Astrocyte (in vitro differentiated cells and primary cell): ENCODE results near the gene TEPSIN. TPM values are rescaled to one million over a fixed set of nuclear protein-coding genes. Genes with fewer than 3 reads are reported as not detected.
A peak's percentile ranks its signal among the peaks of the same experiment; 100 is the strongest.

ENCODE experiments used
- DNase-seq: peaks from one replicate; pipeline ENCODE4 v3.0.0-alpha.2; 2010; ENCODE audit warnings: low read depth
- FAIRE-seq: peaks from 2 replicates; lab custom pipeline; 2011; peaks lifted over from hg19 to GRCh38; lab: Jason Lieb, UNC
- H2AFZ ChIP-seq: 2 replicates; pipeline ENCODE4 v1.6.0; 2012; ENCODE audit warnings: low read depth, low read length, inconsistent platforms
- H3K27ac ChIP-seq: 2 replicates; pipeline ENCODE4 v1.5.1; 2011; ENCODE audit warnings: low read depth, low read length, inconsistent platforms
- H3K27me3 ChIP-seq: 2 replicates; pipeline ENCODE4 v1.6.0; 2011; ENCODE audit warnings: low read length, inconsistent platforms; ENCODE audit not compliant: insufficient read depth
- H3K36me3 ChIP-seq: 2 replicates; pipeline ENCODE4 v1.5.1; 2011; ENCODE audit warnings: low read length, inconsistent platforms; ENCODE audit not compliant: insufficient read depth
- H3K4me1 ChIP-seq: 2 replicates; pipeline ENCODE4 v1.5.1; 2011; ENCODE audit warnings: low read length, inconsistent platforms; ENCODE audit not compliant: insufficient read depth
- H3K4me2 ChIP-seq: 2 replicates; pipeline ENCODE4 v1.6.0; 2012; ENCODE audit warnings: low read length, inconsistent platforms
- H3K4me3 ChIP-seq: 2 replicates; pipeline ENCODE4 v1.5.1; 2011; ENCODE audit warnings: low read depth, mild to moderate bottlenecking, low read length, inconsistent platforms; ENCODE audit not compliant: insufficient read depth
- H3K79me2 ChIP-seq: 2 replicates; pipeline ENCODE4 v1.6.0; 2012; ENCODE audit warnings: mild to moderate bottlenecking, low read length, inconsistent platforms; ENCODE audit not compliant: insufficient read depth
- H3K9ac ChIP-seq: 2 replicates; pipeline ENCODE4 v1.6.0; 2012; ENCODE audit warnings: mild to moderate bottlenecking, low read length, inconsistent platforms
- H3K9me3 ChIP-seq: 2 replicates; pipeline ENCODE4 v1.5.1; 2012; ENCODE audit warnings: low read depth, mild to moderate bottlenecking, low read length, inconsistent platforms; ENCODE audit not compliant: insufficient read depth
- H4K20me1 ChIP-seq: 2 replicates; pipeline ENCODE4 v1.6.0; 2012; ENCODE audit warnings: low read length, inconsistent platforms; ENCODE audit not compliant: insufficient read depth
- H3K27ac Mint-ChIP-seq: one replicate; pipeline ENCODE4 v1.8.0; 2021; ENCODE audit warnings: mild to moderate bottlenecking, mixed read lengths; ENCODE audit not compliant: unreplicated experiment
- H3K27me3 Mint-ChIP-seq: one replicate; pipeline ENCODE4 v1.8.0; 2021; ENCODE audit warnings: low read depth, mixed read lengths; ENCODE audit not compliant: unreplicated experiment
- H3K36me3 Mint-ChIP-seq: one replicate; pipeline ENCODE4 v1.8.0; 2021; ENCODE audit warnings: low read depth, mixed read lengths; ENCODE audit not compliant: unreplicated experiment
- H3K4me1 Mint-ChIP-seq: one replicate; pipeline ENCODE4 v1.8.0; 2021; ENCODE audit warnings: low read depth, mixed read lengths; ENCODE audit not compliant: unreplicated experiment
- H3K4me3 Mint-ChIP-seq: one replicate; pipeline ENCODE4 v1.8.0; 2021; ENCODE audit warnings: mild to moderate bottlenecking, moderate library complexity, mixed read lengths; ENCODE audit not compliant: unreplicated experiment
- H3K9me3 Mint-ChIP-seq: one replicate; pipeline ENCODE4 v1.8.0; 2021; ENCODE audit warnings: mild to moderate bottlenecking, mixed read lengths; ENCODE audit not compliant: unreplicated experiment
- EZH2 ChIP-seq: IDR thresholded peaks from 2 replicates; pipeline ENCODE4 v1.6.1; 2012; ENCODE audit warnings: mild to moderate bottlenecking, low read length, inconsistent platforms; ENCODE audit not compliant: insufficient read depth
- total RNA-seq: library from RNA; stranded (reverse); gene quantifications from 2 replicates; pipeline ENCODE4 v1.2.1, GENCODE V29; 2021
- TF ChIP-seq, protein P1 (sequence below): IDR thresholded peaks from 2 replicates; pipeline ENCODE4 v1.5.1; 2011; ENCODE audit warnings: low read depth, mild to moderate bottlenecking, inconsistent platforms, low read length, moderate library complexity; ENCODE audit not compliant: insufficient read depth

TEPSIN gene
- total RNA-seq, 1 donor from 2014 or later: 26.4 TPM

DNA sequence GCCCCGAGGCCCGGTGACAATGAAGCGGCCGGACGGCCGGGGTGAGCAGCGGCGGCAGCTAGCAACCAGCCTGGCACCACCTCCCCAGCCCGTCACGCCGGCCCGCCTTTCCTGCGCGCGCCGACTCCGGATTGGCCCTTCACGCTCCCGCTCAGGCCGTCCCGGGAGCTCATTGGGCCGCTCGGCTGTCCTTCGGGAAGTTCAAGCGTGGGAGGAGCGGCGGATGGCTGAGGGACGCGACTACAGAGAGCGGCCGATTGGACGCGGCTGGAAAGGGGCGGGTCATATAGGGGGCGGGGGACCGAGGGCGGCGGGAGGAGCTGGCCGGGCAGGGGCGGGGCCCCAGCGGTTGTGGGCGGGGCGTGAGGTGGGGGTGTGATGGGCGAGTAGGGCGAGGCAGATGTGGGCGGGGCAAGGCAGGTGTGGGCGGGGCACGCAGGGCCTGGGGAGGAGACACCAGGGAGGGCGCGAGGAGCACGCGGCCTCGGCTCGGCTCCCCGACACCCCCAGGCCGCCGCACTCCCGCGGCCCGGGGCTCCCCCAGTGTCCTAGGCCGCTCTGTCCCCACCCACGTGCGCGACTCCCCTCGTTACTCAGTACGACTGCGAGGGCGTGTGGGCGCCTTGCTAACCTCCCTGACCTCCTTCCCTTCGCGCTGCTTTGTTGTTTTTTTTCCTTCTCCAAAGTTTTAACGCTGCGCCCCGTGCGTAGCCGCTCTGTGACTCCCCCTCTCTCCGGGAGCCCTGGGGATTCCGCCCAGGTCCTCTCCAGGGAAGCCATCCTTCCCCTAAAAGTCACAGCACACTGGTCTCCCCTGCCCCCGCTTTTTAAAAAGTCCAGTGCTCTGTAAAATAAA, 15.7 kb downstream of the TEPSIN start, which contains the start of gene CEP131:
CEP131 (minus strand) TSS at position 60 of the 856 bp plus-strand sequence. CDS start 2,909 bp downstream, outside the sequence.
- no peaks in the 10 kb centered on the region for H3K9me3 ChIP-seq
- peak within 1 kb of the TSS; percentile 81 for H3K9ac ChIP-seq
- peaks cover 12% of the 10 kb centered on the region for H3K79me2 ChIP-seq
- peak within 1 kb of the TSS; percentile 87 for H3K4me3 Mint-ChIP-seq
- no peaks in the 10 kb centered on the region for H3K36me3 ChIP-seq
- peaks cover 10% of the 10 kb centered on the region for H4K20me1 ChIP-seq
- peak within 1 kb of the TSS; percentile 94 for H3K4me2 ChIP-seq
- no peaks in the 10 kb centered on the region for H3K4me1 Mint-ChIP-seq
- peaks cover 17% of the 10 kb centered on the region for H3K4me1 ChIP-seq
- DNase-seq: peak; percentile 92
- peak within 1 kb of the TSS; percentile 96 for H2AFZ ChIP-seq
- TF ChIP-seq EZH2: no peak
- TF ChIP-seq, protein P1, sequence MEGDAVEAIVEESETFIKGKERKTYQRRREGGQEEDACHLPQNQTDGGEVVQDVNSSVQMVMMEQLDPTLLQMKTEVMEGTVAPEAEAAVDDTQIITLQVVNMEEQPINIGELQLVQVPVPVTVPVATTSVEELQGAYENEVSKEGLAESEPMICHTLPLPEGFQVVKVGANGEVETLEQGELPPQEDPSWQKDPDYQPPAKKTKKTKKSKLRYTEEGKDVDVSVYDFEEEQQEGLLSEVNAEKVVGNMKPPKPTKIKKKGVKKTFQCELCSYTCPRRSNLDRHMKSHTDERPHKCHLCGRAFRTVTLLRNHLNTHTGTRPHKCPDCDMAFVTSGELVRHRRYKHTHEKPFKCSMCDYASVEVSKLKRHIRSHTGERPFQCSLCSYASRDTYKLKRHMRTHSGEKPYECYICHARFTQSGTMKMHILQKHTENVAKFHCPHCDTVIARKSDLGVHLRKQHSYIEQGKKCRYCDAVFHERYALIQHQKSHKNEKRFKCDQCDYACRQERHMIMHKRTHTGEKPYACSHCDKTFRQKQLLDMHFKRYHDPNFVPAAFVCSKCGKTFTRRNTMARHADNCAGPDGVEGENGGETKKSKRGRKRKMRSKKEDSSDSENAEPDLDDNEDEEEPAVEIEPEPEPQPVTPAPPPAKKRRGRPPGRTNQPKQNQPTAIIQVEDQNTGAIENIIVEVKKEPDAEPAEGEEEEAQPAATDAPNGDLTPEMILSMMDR: no peak
- H3K27me3 Mint-ChIP-seq: peaks cover 5% of the 10 kb centered on the region
- no peak for FAIRE-seq
- H3K36me3 Mint-ChIP-seq: peaks cover 4% of the 10 kb centered on the region
- peak within 1 kb of the TSS; percentile 77 for H3K27ac Mint-ChIP-seq
- no peak within 1 kb of the TSS for H3K27ac ChIP-seq
- peaks cover 3% of the 10 kb centered on the region for H3K9me3 Mint-ChIP-seq
- peak within 1 kb of the TSS; percentile 73 for H3K4me3 ChIP-seq
- H3K27me3 ChIP-seq: no peaks in the 10 kb centered on the region

DNA sequence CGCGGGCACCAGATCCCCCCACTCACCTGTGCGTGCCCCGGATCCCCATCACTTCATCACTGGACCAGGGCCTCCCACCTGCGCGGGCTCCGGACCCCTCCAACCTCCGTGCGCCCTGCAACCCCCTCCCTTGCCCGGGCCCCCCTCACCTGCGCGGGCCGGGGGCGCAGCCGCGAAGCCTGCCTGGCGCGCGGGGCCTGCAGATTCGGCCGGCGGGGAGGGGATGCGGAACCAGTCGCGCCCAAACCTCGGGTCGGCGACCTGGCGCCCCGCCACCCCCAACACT, 16.3 kb downstream of the TEPSIN start:
- Mint-ChIP-seq H3K27me3 (peaks cover 5% of the 10 kb centered on the region), H3K36me3 (no peaks in the 10 kb centered on the region), H3K27ac (no peak overlapping the region), H3K4me1 (no peaks in the 10 kb centered on the region), H3K9me3 (peaks cover 3% of the 10 kb centered on the region), H3K4me3 (peak overlapping the region; percentile 79)
- Histone ChIP-seq H3K27ac (no peak overlapping the region), H2AFZ (peak overlapping the region; percentile 86), H3K4me3 (peak overlapping the region; percentile 73), H3K4me2 (peak overlapping the region; percentile 94), H3K9ac (peak overlapping the region; percentile 81), H3K36me3 (no peaks in the 10 kb centered on the region), H3K79me2 (peaks cover 12% of the 10 kb centered on the region), H3K27me3 (no peaks in the 10 kb centered on the region), H3K4me1 (peaks cover 17% of the 10 kb centered on the region), H3K9me3 (no peaks in the 10 kb centered on the region), H4K20me1 (peaks cover 10% of the 10 kb centered on the region)
- TF ChIP-seq, protein P1: no peak
- TF ChIP-seq EZH2: no peak
- FAIRE-seq (no peak), DNase-seq (no peak)
